ENCODE measurements around the gene ADGRD2. TPM values are rescaled to one million over a fixed set of nuclear protein-coding genes. Genes with fewer than 3 reads are reported as not detected.

Gene ADGRD2
- total and polyA plus RNA-seq, 2 of the 13 experiments (the other 11 are each of a cell fraction or from before 2014, with no cell fraction given): not detected

- no peak for TF ChIP-seq ZBTB14 (CRISPR knock-in tag; IDR thresholded peaks at IDR 0.05)
- peak; percentile 65 for TF ChIP-seq ZNF362 (CRISPR knock-in tag; IDR thresholded peaks at IDR 0.05; ENCODE audit: borderline replicate concordance)
- 0 out of 2 replicates have a peak, but pooled peaks have one; percentile 24 for TF ChIP-seq RFXANK (CRISPR knock-in tag; IDR thresholded peaks at IDR 0.05)
- no peak for TF ChIP-seq ZNF761 (CRISPR knock-in tag; conservative IDR thresholded peaks at IDR 0.05)
- peak; percentile 47; the same call in 1 of the 2 replicates for TF ChIP-seq ZNF3 (CRISPR knock-in tag; IDR thresholded peaks at IDR 0.05)
- no peak for TF ChIP-seq PCBP1 (IDR thresholded peaks at IDR 0.05; ENCODE audit: borderline replicate concordance, low read depth, low read length)
- peak; percentile 44 for TF ChIP-seq FOXP4 (CRISPR knock-in tag; IDR thresholded peaks at IDR 0.05)
- TF ChIP-seq PITX1 (CRISPR knock-in tag; IDR thresholded peaks at IDR 0.05): 0 out of 2 replicates have a peak, but pooled peaks have one; percentile 40
- no peak for TF ChIP-seq JUND (CRISPR knock-in tag; IDR thresholded peaks at IDR 0.05)
- TF ChIP-seq TCF7L2 (IDR thresholded peaks at IDR 0.05; ENCODE audit: low read depth, low read length): no peak
- peak; percentile 18; the same call in 1 of the 2 replicates for TF ChIP-seq ELF1 (CRISPR knock-in tag; IDR thresholded peaks at IDR 0.05)
- TF ChIP-seq TFE3 (CRISPR knock-in tag; IDR thresholded peaks at IDR 0.05): peak; percentile 77
- no peak for TF ChIP-seq AGO1 (IDR thresholded peaks at IDR 0.05; ENCODE audit: low read depth, low read length, poor library complexity, severe bottlenecking)
- peak; percentile 50 for TF ChIP-seq ARID5B (CRISPR knock-in tag; IDR thresholded peaks at IDR 0.05)
- TF ChIP-seq SIX4 (CRISPR knock-in tag; IDR thresholded peaks at IDR 0.05): no peak
- TF ChIP-seq ZNF564 (CRISPR knock-in tag; IDR thresholded peaks at IDR 0.05): peak; percentile 34; the same call in 1 of the 2 replicates
- 0 out of 2 replicates have a peak, but pooled peaks have one; percentile 38 for TF ChIP-seq ZNF674 (CRISPR knock-in tag; IDR thresholded peaks at IDR 0.05; ENCODE audit: low read depth)
- TF ChIP-seq ARNT2 (CRISPR knock-in tag; IDR thresholded peaks at IDR 0.05; ENCODE audit: low read depth): 0 out of 2 replicates have a peak, but pooled peaks have one; percentile 65
These were observed 57.0 kb downstream of the ADGRD2 start, which contains the start of gene NR5A1 (continued) for GRCh38 chr9:124506931-124507879.

Data from HepG2 (cell line).